Glutamatergic neuron (in vitro differentiated cells): ENCODE results near the gene LIPC. TPM values are rescaled to one million over a fixed set of nuclear protein-coding genes. Genes with fewer than 3 reads are reported as not detected.

Experiments used
- DNase-seq: peaks from one replicate; pipeline ENCODE4 v3.0.0; 2022
- H3K27ac Mint-ChIP-seq: one replicate; pipeline ENCODE4 v1.8.0; 2020; ENCODE audit warnings: mild to moderate bottlenecking, mixed read lengths, inconsistent platforms; ENCODE audit not compliant: unreplicated experiment
- H3K27me3 Mint-ChIP-seq: one replicate; pipeline ENCODE4 v1.8.0; 2020; ENCODE audit warnings: mild to moderate bottlenecking, moderate library complexity, mixed read lengths, inconsistent platforms; ENCODE audit not compliant: unreplicated experiment
- H3K36me3 Mint-ChIP-seq: one replicate; pipeline ENCODE4 v1.8.0; 2020; ENCODE audit warnings: mild to moderate bottlenecking, mixed read lengths, inconsistent platforms; ENCODE audit not compliant: unreplicated experiment
- H3K4me1 Mint-ChIP-seq: one replicate; pipeline ENCODE4 v1.8.0; 2020; ENCODE audit warnings: mild to moderate bottlenecking, low read depth, mixed read lengths, inconsistent platforms; ENCODE audit not compliant: unreplicated experiment
- H3K4me3 Mint-ChIP-seq: one replicate; pipeline ENCODE4 v1.8.0; 2020; ENCODE audit warnings: mild to moderate bottlenecking, mixed read lengths, inconsistent platforms; ENCODE audit not compliant: unreplicated experiment
- H3K9me3 Mint-ChIP-seq: one replicate; pipeline ENCODE4 v1.8.0; 2020; ENCODE audit warnings: mild to moderate bottlenecking, moderate library complexity, mixed read lengths, inconsistent platforms; ENCODE audit not compliant: unreplicated experiment
- total RNA-seq: library from RNA; stranded (reverse); fragmentation: NEBNext Ultra II Directional; extraction: Animal tissue kit (Norgen Biotek cat#: 25700); gene quantifications from one replicate; pipeline ENCODE4 v1.2.1, GENCODE V29; 2021; ENCODE audit not compliant: unreplicated experiment
- TF ChIP-seq, protein P1 (sequence below): fragments of 200-600 bp; sonication (generic); IDR thresholded peaks from one replicate; pipeline ENCODE4 v1.5.0; 2021; ENCODE audit not compliant: partially characterized antibody, unreplicated experiment

The LIPC gene
- total RNA-seq, 1 donor from 2014 or later: not detected

DNA sequence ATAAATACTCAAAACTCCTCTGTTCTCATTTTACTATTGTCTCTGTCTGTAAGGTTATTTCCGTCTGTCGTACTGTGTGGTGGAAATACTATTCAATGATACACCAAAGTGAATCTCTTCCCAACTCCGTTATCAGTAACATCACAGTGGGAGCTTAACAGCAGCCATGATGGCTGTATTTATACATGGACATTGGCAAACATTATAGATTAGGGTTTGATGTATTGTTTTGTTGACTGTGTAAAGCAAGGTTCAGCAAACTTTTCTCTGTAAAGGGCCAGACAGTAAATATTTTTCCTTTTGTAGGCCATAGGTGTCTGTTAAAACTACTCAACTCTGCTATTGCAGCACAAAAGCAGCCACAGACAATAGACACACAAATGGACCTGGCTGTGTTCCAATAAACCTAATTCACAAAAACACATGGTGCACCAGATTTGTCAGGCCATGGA lies 23.2 kb downstream of the LIPC start:
- Mint-ChIP-seq H3K4me1 (peaks cover 2% of the 10 kb centered on the region), H3K36me3 (no peaks in the 10 kb centered on the region), H3K4me3 (no peak overlapping the region), H3K9me3 (peaks cover 1% of the 10 kb centered on the region), H3K27me3 (peaks cover 2% of the 10 kb centered on the region), H3K27ac (no peak overlapping the region)
- DNase-seq: no peak
- TF ChIP-seq, protein P1, sequence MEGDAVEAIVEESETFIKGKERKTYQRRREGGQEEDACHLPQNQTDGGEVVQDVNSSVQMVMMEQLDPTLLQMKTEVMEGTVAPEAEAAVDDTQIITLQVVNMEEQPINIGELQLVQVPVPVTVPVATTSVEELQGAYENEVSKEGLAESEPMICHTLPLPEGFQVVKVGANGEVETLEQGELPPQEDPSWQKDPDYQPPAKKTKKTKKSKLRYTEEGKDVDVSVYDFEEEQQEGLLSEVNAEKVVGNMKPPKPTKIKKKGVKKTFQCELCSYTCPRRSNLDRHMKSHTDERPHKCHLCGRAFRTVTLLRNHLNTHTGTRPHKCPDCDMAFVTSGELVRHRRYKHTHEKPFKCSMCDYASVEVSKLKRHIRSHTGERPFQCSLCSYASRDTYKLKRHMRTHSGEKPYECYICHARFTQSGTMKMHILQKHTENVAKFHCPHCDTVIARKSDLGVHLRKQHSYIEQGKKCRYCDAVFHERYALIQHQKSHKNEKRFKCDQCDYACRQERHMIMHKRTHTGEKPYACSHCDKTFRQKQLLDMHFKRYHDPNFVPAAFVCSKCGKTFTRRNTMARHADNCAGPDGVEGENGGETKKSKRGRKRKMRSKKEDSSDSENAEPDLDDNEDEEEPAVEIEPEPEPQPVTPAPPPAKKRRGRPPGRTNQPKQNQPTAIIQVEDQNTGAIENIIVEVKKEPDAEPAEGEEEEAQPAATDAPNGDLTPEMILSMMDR: no peak

DNA sequence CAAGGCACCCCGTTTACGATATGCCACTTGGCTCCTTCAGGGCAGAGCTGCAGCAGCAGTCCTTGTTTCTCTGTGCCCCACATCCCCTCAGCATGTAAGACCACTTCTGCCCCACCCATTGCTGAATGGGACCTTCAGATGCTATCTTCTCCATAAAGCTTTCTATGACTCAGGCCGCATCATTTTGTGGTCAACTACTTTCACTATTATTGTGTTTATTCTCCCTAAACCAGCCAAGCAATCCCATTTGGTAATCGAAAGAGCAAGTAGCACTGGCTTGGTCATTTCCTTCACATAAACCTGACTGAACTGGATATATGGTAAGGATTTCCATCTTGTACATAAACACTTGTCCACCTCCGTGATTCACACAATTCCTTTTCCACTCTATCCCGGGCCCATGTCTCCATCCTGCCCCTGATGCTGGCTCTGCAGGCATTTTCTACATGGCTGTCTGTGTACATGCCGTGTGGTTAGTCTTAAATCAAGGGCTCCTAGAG lies 25.7 kb downstream of the LIPC start:
- no peak for DNase-seq
- peaks cover 1% of the 10 kb centered on the region for H3K9me3 Mint-ChIP-seq
- TF ChIP-seq, protein P1: no peak
- peaks cover 2% of the 10 kb centered on the region for H3K4me1 Mint-ChIP-seq
- no peak overlapping the region for H3K4me3 Mint-ChIP-seq
- H3K27ac Mint-ChIP-seq: no peak overlapping the region
- no peaks in the 10 kb centered on the region for H3K36me3 Mint-ChIP-seq
- H3K27me3 Mint-ChIP-seq: peaks cover 2% of the 10 kb centered on the region

DNA sequence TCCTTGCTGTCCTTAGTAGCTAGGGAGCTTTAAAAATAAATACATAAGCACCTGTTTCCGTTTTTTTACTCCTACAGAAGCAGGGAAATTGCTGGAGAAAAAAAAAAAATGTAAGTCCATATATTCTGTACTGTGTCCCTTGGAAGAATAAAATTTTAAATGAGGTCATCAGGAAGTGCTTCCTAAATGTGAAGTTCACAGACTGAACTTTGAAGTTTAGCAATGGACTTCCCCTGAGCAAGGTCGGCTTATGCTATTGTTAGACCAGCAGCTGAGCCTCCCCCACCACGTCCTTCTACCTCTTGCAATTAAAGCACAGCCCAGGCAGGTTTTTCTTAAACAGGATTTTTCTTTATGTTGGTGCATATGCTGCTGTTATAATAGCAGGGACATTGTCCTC lies 26.3 kb downstream of the LIPC start:
- H3K4me3 Mint-ChIP-seq: no peak overlapping the region
- H3K27me3 Mint-ChIP-seq: peaks cover 2% of the 10 kb centered on the region
- H3K9me3 Mint-ChIP-seq: peaks cover 1% of the 10 kb centered on the region
- TF ChIP-seq, protein P1: no peak
- H3K4me1 Mint-ChIP-seq: peaks cover 2% of the 10 kb centered on the region
- H3K27ac Mint-ChIP-seq: no peak overlapping the region
- no peaks in the 10 kb centered on the region for H3K36me3 Mint-ChIP-seq
- DNase-seq: no peak

- TF ChIP-seq, protein P1: no peak
- H3K27me3 Mint-ChIP-seq: no peaks in the 10 kb centered on the region
- peaks cover 1% of the 10 kb centered on the region for H3K9me3 Mint-ChIP-seq
- H3K36me3 Mint-ChIP-seq: no peaks in the 10 kb centered on the region
- H3K4me1 Mint-ChIP-seq: peaks cover 2% of the 10 kb centered on the region
- H3K27ac Mint-ChIP-seq: no peak overlapping the region
- DNase-seq: no peak
- H3K4me3 Mint-ChIP-seq: no peak overlapping the region
These were observed 27.3 kb downstream of the LIPC start for GRCh38 chr15:58459045-58459444.

DNA sequence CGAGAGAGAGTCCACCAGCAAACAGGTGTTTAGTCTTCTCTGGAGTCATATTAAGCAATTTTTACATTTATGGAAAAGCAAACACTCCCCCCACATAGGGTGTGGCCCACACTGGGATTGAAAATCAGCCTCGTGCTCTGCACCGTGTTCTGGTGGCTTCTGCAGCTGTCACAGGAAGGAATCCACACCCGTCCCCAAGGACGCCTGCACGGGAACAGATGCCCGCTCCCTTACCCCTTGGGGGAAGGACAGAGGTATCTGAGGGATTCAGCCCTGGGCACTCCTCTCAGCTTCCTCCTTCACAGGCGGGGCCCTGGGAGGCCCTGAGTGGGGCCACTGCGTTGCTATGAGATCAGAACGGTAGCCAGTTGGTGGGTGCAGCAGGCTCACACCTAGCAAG lies 27.8 kb downstream of the LIPC start:
- Mint-ChIP-seq H3K4me1 (peaks cover 1% of the 10 kb centered on the region), H3K27ac (no peak overlapping the region), H3K4me3 (no peak overlapping the region), H3K27me3 (no peaks in the 10 kb centered on the region), H3K9me3 (peaks cover 1% of the 10 kb centered on the region), H3K36me3 (no peaks in the 10 kb centered on the region)
- no peak for DNase-seq
- TF ChIP-seq, protein P1: no peak
